SK-N-SH treated with all-trans-retinoic acid at 6 μM for 48 hours (cell line): Measurements from ENCODE around the gene CPA3.

Source experiments
- ATAC-seq: fragments of 200-7000 bp; cut with Tn5 transposase; 3 replicates; pipeline ENCODE4 v1.9.1; 2020; ENCODE audit warnings: mild to moderate bottlenecking, moderate library complexity
- ARNTL ChIP-seq: fragments of 450-650 bp; formaldehyde crosslinking; IDR thresholded peaks from 2 replicates; pipeline ENCODE4 v1.5.0; 2020; ENCODE audit warnings: low read depth, mild to moderate bottlenecking, moderate library complexity, borderline replicate concordance
- BACH2 ChIP-seq: fragments of 250-450 bp; sonication (Bioruptor Pico); IDR thresholded peaks from 2 replicates; pipeline ENCODE4 v1.9.0; 2021; ENCODE audit warnings: mild to moderate bottlenecking, borderline replicate concordance
- CSDC2 ChIP-seq: fragments of 250-450 bp; sonication (Bioruptor Pico); IDR thresholded peaks from 2 replicates; pipeline ENCODE4 v1.5.0; 2020; ENCODE audit warnings: mild to moderate bottlenecking, moderate library complexity
- ESRRG ChIP-seq: fragments of 250-450 bp; sonication (Bioruptor Pico); IDR thresholded peaks from 2 replicates; pipeline ENCODE4 v1.6.1; 2021; ENCODE audit warnings: mild to moderate bottlenecking
- GLIS3 ChIP-seq: fragments of 250-450 bp; sonication (Bioruptor Pico); IDR thresholded peaks from 2 replicates; pipeline ENCODE4 v1.5.0; 2020; ENCODE audit warnings: mild to moderate bottlenecking, moderate library complexity
- ISL1 ChIP-seq: fragments of 250-450 bp; sonication (Bioruptor Pico); IDR thresholded peaks from 2 replicates; pipeline ENCODE4 v2.1.2; 2022; ENCODE audit warnings: mild to moderate bottlenecking, moderate library complexity
- OSR1 ChIP-seq: fragments of 250-450 bp; sonication (Bioruptor Pico); IDR thresholded peaks from 2 replicates; pipeline ENCODE4 v1.8.0; 2022; ENCODE audit warnings: moderate library complexity, mild to moderate bottlenecking, inconsistent platforms
- PPARA ChIP-seq: fragments of 250-450 bp; sonication (Bioruptor Pico); IDR thresholded peaks from 2 replicates; pipeline ENCODE4 v1.5.0; 2020; ENCODE audit warnings: mild to moderate bottlenecking, borderline replicate concordance
- RARB ChIP-seq: fragments of 250-450 bp; sonication (Bioruptor Pico); IDR thresholded peaks from 2 replicates; pipeline ENCODE4 v1.8.0; 2021; ENCODE audit warnings: mild to moderate bottlenecking, moderate library complexity
- SNAI2 ChIP-seq: fragments of 250-450 bp; sonication (Bioruptor Pico); IDR thresholded peaks from 2 replicates; pipeline ENCODE4 v1.5.0; 2020; ENCODE audit warnings: mild to moderate bottlenecking, moderate library complexity
- TCF4 ChIP-seq: fragments of 250-450 bp; sonication (Bioruptor Pico); IDR thresholded peaks from 2 replicates; pipeline ENCODE4 v1.8.0; 2021; ENCODE audit warnings: mild to moderate bottlenecking, moderate library complexity, borderline replicate concordance
- TOX ChIP-seq: fragments of 250-450 bp; sonication (Bioruptor Pico); IDR thresholded peaks from 2 replicates; pipeline ENCODE4 v1.8.0; 2021; ENCODE audit warnings: mild to moderate bottlenecking, moderate library complexity, borderline replicate concordance
- ZC3H10 ChIP-seq: fragments of 250-450 bp; sonication (Bioruptor Pico); IDR thresholded peaks from 2 replicates; pipeline ENCODE4 v1.5.1; 2021; ENCODE audit warnings: mild to moderate bottlenecking, moderate library complexity
- ZFP3 ChIP-seq: fragments of 250-450 bp; sonication (Bioruptor Pico); IDR thresholded peaks from 2 replicates; pipeline ENCODE4 v1.5.0; 2020; ENCODE audit warnings: mild to moderate bottlenecking, moderate library complexity
- ZFP30 ChIP-seq: fragments of 450-650 bp; formaldehyde crosslinking; IDR thresholded peaks from 2 replicates; pipeline ENCODE4 v1.5.0; 2022; ENCODE audit warnings: mild to moderate bottlenecking, moderate library complexity
- ZNF70 ChIP-seq: fragments of 450-650 bp; formaldehyde crosslinking; IDR thresholded peaks from 2 replicates; pipeline ENCODE4 v1.5.0; 2020; ENCODE audit warnings: mild to moderate bottlenecking, moderate library complexity
- ZNF8 ChIP-seq: fragments of 450-650 bp; formaldehyde crosslinking; IDR thresholded peaks from 2 replicates; pipeline ENCODE4 v1.5.0; 2020; ENCODE audit warnings: mild to moderate bottlenecking, moderate library complexity
- TF ChIP-seq, protein P1 (sequence below): fragments of 250-450 bp; sonication (Bioruptor Pico); IDR thresholded peaks from 2 replicates; pipeline ENCODE4 v1.5.1; 2020; ENCODE audit warnings: low read depth, mild to moderate bottlenecking, moderate library complexity
- TF ChIP-seq, protein P2 (sequence below): fragments of 250-450 bp; sonication (Bioruptor Pico); IDR thresholded peaks from 2 replicates; pipeline ENCODE4 v1.5.0; 2020; ENCODE audit warnings: mild to moderate bottlenecking, moderate library complexity
- TF ChIP-seq, protein P3 (sequence below): fragments of 250-450 bp; sonication (Bioruptor Pico); IDR thresholded peaks from 2 replicates; pipeline ENCODE4 v1.8.0; 2021; ENCODE audit warnings: low read depth, mild to moderate bottlenecking, moderate library complexity, borderline replicate concordance
- TF ChIP-seq, protein P4 (sequence below): fragments of 250-450 bp; sonication (Bioruptor Pico); IDR thresholded peaks from 2 replicates; pipeline ENCODE4 v1.8.0; 2020; ENCODE audit warnings: mild to moderate bottlenecking, moderate library complexity, borderline replicate concordance

CPA3 gene

DNA sequence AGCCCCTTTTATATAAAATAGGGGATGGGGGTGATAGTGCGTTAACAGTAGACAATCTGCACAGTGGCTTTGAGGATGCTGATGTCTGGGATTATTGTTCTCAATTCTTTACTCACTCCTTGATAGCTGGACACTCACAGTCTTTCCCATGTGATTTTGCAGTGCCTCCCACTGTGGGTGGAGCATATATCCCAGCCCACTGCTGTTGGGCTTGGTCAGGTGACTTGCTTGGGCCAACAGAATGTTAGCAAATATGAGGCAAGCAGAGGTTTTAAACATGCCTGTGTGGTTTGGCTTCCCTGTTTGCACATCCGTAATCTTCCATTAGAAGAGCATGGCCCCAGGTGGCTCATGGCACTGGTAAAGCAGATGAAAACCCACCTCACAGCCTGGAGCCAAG lies 46.5 kb downstream of the CPA3 start:
- ATAC-seq, result no peak
- TF ChIP-seq, protein P1, sequence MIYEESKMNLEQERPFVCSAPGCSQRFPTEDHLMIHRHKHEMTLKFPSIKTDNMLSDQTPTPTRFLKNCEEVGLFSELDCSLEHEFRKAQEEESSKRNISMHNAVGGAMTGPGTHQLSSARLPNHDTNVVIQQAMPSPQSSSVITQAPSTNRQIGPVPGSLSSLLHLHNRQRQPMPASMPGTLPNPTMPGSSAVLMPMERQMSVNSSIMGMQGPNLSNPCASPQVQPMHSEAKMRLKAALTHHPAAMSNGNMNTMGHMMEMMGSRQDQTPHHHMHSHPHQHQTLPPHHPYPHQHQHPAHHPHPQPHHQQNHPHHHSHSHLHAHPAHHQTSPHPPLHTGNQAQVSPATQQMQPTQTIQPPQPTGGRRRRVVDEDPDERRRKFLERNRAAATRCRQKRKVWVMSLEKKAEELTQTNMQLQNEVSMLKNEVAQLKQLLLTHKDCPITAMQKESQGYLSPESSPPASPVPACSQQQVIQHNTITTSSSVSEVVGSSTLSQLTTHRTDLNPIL, result no peak
- TF ChIP-seq PPARA (CRISPR knock-in tag), result no peak
- TF ChIP-seq, protein P2, sequence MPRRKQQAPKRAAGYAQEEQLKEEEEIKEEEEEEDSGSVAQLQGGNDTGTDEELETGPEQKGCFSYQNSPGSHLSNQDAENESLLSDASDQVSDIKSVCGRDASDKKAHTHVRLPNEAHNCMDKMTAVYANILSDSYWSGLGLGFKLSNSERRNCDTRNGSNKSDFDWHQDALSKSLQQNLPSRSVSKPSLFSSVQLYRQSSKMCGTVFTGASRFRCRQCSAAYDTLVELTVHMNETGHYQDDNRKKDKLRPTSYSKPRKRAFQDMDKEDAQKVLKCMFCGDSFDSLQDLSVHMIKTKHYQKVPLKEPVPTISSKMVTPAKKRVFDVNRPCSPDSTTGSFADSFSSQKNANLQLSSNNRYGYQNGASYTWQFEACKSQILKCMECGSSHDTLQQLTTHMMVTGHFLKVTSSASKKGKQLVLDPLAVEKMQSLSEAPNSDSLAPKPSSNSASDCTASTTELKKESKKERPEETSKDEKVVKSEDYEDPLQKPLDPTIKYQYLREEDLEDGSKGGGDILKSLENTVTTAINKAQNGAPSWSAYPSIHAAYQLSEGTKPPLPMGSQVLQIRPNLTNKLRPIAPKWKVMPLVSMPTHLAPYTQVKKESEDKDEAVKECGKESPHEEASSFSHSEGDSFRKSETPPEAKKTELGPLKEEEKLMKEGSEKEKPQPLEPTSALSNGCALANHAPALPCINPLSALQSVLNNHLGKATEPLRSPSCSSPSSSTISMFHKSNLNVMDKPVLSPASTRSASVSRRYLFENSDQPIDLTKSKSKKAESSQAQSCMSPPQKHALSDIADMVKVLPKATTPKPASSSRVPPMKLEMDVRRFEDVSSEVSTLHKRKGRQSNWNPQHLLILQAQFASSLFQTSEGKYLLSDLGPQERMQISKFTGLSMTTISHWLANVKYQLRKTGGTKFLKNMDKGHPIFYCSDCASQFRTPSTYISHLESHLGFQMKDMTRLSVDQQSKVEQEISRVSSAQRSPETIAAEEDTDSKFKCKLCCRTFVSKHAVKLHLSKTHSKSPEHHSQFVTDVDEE (CRISPR knock-in tag), result no peak
- TF ChIP-seq ARNTL (CRISPR knock-in tag), result no peak
- no peak for TF ChIP-seq GLIS3 (CRISPR knock-in tag)
- no peak for TF ChIP-seq SNAI2 (CRISPR knock-in tag)
- TF ChIP-seq, protein P3, sequence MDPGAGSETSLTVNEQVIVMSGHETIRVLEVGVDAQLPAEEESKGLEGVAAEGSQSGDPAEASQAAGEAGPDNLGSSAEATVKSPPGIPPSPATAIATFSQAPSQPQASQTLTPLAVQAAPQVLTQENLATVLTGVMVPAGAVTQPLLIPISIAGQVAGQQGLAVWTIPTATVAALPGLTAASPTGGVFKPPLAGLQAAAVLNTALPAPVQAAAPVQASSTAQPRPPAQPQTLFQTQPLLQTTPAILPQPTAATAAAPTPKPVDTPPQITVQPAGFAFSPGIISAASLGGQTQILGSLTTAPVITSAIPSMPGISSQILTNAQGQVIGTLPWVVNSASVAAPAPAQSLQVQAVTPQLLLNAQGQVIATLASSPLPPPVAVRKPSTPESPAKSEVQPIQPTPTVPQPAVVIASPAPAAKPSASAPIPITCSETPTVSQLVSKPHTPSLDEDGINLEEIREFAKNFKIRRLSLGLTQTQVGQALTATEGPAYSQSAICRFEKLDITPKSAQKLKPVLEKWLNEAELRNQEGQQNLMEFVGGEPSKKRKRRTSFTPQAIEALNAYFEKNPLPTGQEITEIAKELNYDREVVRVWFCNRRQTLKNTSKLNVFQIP (CRISPR knock-in tag), result no peak
- no peak for TF ChIP-seq ESRRG (CRISPR knock-in tag)
- TF ChIP-seq ISL1 (CRISPR knock-in tag), result no peak
- TF ChIP-seq BACH2 (CRISPR knock-in tag), result no peak
- no peak for TF ChIP-seq ZFP3 (CRISPR knock-in tag)
- TF ChIP-seq CSDC2, result no peak
- no peak for TF ChIP-seq ZNF70 (CRISPR knock-in tag)
- TF ChIP-seq, protein P4, sequence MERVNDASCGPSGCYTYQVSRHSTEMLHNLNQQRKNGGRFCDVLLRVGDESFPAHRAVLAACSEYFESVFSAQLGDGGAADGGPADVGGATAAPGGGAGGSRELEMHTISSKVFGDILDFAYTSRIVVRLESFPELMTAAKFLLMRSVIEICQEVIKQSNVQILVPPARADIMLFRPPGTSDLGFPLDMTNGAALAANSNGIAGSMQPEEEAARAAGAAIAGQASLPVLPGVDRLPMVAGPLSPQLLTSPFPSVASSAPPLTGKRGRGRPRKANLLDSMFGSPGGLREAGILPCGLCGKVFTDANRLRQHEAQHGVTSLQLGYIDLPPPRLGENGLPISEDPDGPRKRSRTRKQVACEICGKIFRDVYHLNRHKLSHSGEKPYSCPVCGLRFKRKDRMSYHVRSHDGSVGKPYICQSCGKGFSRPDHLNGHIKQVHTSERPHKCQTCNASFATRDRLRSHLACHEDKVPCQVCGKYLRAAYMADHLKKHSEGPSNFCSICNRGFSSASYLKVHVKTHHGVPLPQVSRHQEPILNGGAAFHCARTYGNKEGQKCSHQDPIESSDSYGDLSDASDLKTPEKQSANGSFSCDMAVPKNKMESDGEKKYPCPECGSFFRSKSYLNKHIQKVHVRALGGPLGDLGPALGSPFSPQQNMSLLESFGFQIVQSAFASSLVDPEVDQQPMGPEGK, result no peak
- TF ChIP-seq OSR1, result no peak

DNA sequence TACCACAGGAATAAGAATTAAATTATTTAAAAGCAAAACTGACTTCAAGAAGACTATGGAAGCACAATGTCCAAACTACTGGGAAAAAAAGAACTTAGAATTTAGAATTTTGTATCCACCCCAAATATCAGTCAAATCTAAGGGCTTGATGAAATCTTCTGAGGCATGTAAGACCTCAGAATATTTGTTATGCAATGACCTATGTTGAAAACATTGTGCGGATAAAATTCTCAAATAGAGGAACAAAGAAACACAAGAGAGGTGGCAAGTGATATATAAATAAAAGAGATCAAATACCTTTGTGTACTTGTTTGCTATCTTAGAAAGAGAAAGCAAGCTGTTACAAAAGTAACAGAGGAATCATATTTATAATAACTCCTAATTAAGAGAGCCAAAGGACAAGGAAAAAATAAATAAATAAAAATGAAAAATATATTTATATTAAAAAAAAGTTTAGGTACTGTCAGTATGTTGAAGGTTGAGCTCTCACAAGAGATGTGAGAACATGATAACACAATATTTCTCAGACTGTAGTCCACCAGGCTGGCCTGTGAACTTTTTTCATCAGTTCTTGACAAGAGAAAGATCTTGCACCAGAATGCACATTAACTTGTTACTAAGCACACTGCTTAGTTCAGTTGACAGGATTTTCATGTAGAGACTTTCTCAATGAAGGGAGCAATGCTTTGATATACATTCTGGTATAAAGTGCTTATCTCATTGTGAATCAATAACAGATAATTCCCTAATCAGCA lies 50.0 kb downstream of the CPA3 start:
- TF ChIP-seq ZFP3 (CRISPR knock-in tag) (no peak), TOX (CRISPR knock-in tag) (no peak), PPARA (CRISPR knock-in tag) (no peak), RARB (CRISPR knock-in tag) (no peak), GLIS3 (CRISPR knock-in tag) (no peak), ZNF8 (CRISPR knock-in tag) (no peak), TCF4 (CRISPR knock-in tag) (no peak), ZC3H10 (CRISPR knock-in tag) (no peak), OSR1 (no peak)
- TF ChIP-seq, protein P1, result no peak
- ATAC-seq, result no peak

DNA sequence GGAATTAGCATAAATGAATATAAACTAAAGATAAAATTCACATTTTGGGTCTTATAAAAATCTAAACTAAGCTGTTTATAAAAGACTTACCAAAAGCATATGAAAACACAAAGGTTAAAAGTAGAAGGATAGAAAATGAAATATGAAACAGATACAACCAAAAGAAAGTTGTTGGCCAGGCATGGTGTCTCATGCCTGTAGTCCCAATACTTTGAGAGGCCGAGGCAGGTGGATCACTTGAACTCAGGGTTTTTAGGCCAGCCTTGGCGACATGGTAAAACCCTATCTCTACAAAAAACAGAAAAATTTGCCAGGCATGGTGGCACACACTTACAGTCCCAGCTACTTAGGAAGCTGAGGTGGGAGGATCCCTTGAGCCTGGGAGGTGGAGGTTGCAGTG lies 51.0 kb downstream of the CPA3 start:
- ATAC-seq, result no peak
- TF ChIP-seq ZFP30 (CRISPR knock-in tag) (no peak), BACH2 (CRISPR knock-in tag) (no peak), TCF4 (CRISPR knock-in tag) (no peak), ZFP3 (CRISPR knock-in tag) (no peak), RARB (CRISPR knock-in tag) (no peak), ARNTL (CRISPR knock-in tag) (no peak), TOX (CRISPR knock-in tag) (no peak), GLIS3 (CRISPR knock-in tag) (no peak), ESRRG (CRISPR knock-in tag) (no peak), CSDC2 (no peak)
- TF ChIP-seq, protein P2 (CRISPR knock-in tag), result no peak
- TF ChIP-seq, protein P4, result no peak
